ENCODE results near the gene STK32C. TPM values are rescaled to one million over a fixed set of nuclear protein-coding genes. Genes with fewer than 3 reads are reported as not detected.

The STK32C gene
- total RNA-seq, 1 donor from 2014 or later: 13.6 TPM

- Histone ChIP-seq H3K27me3 (ENCODE audit: insufficient read depth, low read length) (no peaks in the 10 kb centered on the region), H3K9me3 (ENCODE audit: insufficient read depth, low read depth, low read length) (no peaks in the 10 kb centered on the region), H3K4me2 (ENCODE audit: low read length) (no peak overlapping the region), H3K79me2 (ENCODE audit: insufficient read depth, low read length) (no peaks in the 10 kb centered on the region), H3K36me3 (ENCODE audit: insufficient read depth, low read length) (no peaks in the 10 kb centered on the region), H4K20me1 (ENCODE audit: insufficient read depth, low read length) (no peaks in the 10 kb centered on the region), H3K9ac (ENCODE audit: low read length) (no peak overlapping the region), H3K27ac (ENCODE audit: low read depth, low read length) (no peak overlapping the region), H3K4me1 (ENCODE audit: insufficient read depth, low read length) (no peaks in the 10 kb centered on the region), H3K4me3 (ENCODE audit: insufficient read depth, low read depth, low read length) (no peak overlapping the region), H2AFZ (ENCODE audit: low read depth, low read length) (no peak overlapping the region)
- no peak for TF ChIP-seq EZH2 (IDR thresholded peaks at IDR 0.05; ENCODE audit: insufficient read depth, low read length)
- no peak for TF ChIP-seq CTCF (IDR thresholded peaks at IDR 0.05; ENCODE audit: insufficient read depth, low read depth, low read length)
- peaks cover 9% of the 10 kb centered on the region for H3K4me1 Mint-ChIP-seq (ENCODE audit: low read depth, unreplicated experiment)
- DNase-seq (ENCODE audit: low read depth) (no peak), FAIRE-seq (no peak)
- peaks cover 7% of the 10 kb centered on the region for H3K27me3 Mint-ChIP-seq (ENCODE audit: low read depth, unreplicated experiment)
- H3K27ac Mint-ChIP-seq (ENCODE audit: unreplicated experiment): peak overlapping the region; percentile 21
- H3K4me3 Mint-ChIP-seq (ENCODE audit: unreplicated experiment): peak overlapping the region; percentile 5
- no peaks in the 10 kb centered on the region for H3K9me3 Mint-ChIP-seq (ENCODE audit: unreplicated experiment)
- peaks cover 9% of the 10 kb centered on the region for H3K36me3 Mint-ChIP-seq (ENCODE audit: low read depth, unreplicated experiment)
Observed at GRCh38 chr10:132238371-132239125, 69.2 kb downstream of the STK32C start.

- H3K9me3 Mint-ChIP-seq (ENCODE audit: unreplicated experiment): no peaks in the 10 kb centered on the region
- H3K4me1 Mint-ChIP-seq (ENCODE audit: low read depth, unreplicated experiment): peaks cover 9% of the 10 kb centered on the region
- H3K4me3 Mint-ChIP-seq (ENCODE audit: unreplicated experiment): no peak overlapping the region
Observed at GRCh38 chr10:132237871-132238270, 69.9 kb downstream of the STK32C start.

More at GRCh38 chr10:132237871-132238270, 69.9 kb downstream of the STK32C start:
- Mint-ChIP-seq H3K27me3 (ENCODE audit: low read depth, unreplicated experiment) (peaks cover 7% of the 10 kb centered on the region), H3K27ac (ENCODE audit: unreplicated experiment) (no peak overlapping the region), H3K36me3 (ENCODE audit: low read depth, unreplicated experiment) (peaks cover 9% of the 10 kb centered on the region)
- DNase-seq (ENCODE audit: low read depth) (no peak), FAIRE-seq (no peak)
- H2AFZ ChIP-seq (ENCODE audit: low read depth, low read length): no peak overlapping the region
- H3K4me3 ChIP-seq (ENCODE audit: insufficient read depth, low read depth, low read length): no peak overlapping the region
- H3K4me1 ChIP-seq (ENCODE audit: insufficient read depth, low read length): no peaks in the 10 kb centered on the region
- H3K27ac ChIP-seq (ENCODE audit: low read depth, low read length): no peak overlapping the region
- H3K9ac ChIP-seq (ENCODE audit: low read length): no peak overlapping the region
- no peaks in the 10 kb centered on the region for H3K36me3 ChIP-seq (ENCODE audit: insufficient read depth, low read length)
- H3K9me3 ChIP-seq (ENCODE audit: insufficient read depth, low read depth, low read length): no peaks in the 10 kb centered on the region
- no peak overlapping the region for H3K4me2 ChIP-seq (ENCODE audit: low read length)
- H3K27me3 ChIP-seq (ENCODE audit: insufficient read depth, low read length): no peaks in the 10 kb centered on the region
- no peaks in the 10 kb centered on the region for H4K20me1 ChIP-seq (ENCODE audit: insufficient read depth, low read length)
- no peak for TF ChIP-seq CTCF (IDR thresholded peaks at IDR 0.05; ENCODE audit: insufficient read depth, low read depth, low read length)
- no peak for TF ChIP-seq EZH2 (IDR thresholded peaks at IDR 0.05; ENCODE audit: insufficient read depth, low read length)
- H3K79me2 ChIP-seq (ENCODE audit: insufficient read depth, low read length): no peaks in the 10 kb centered on the region
